CD14-positive monocyte (primary cell): ENCODE data around the gene DHRS2. TPM values are rescaled to one million over a fixed set of nuclear protein-coding genes. Genes with fewer than 3 reads are reported as not detected.

Experiments
- DNase-seq, 3 donors: peaks; one replicate each; pipeline ENCODE4 v3.0.0-alpha.2; 2011 to 2022
- H2AFZ ChIP-seq: 2 replicates; pipeline ENCODE4 v1.6.0; 2012; ENCODE audit warnings: mild to moderate bottlenecking, low read depth, low read length, inconsistent platforms; ENCODE audit not compliant: insufficient read depth, poor library complexity, severe bottlenecking
- H3K27ac ChIP-seq, 2 donors: 1 replicate in 1 of 2; 2 replicates in 1 of 2; pipeline ENCODE4 v1.5.1; 2012 to 2013; ENCODE audit warnings: low read length in 2 of 2, control low read depth in 1 of 2, inconsistent platforms in 1 of 2, low read depth in 1 of 2, mild to moderate bottlenecking in 1 of 2
- H3K27me3 ChIP-seq, 2 donors: one replicate each; pipeline versions ENCODE4 v1.6.0 to v1.6.1; 2011 to 2013; ENCODE audit warnings: low read length in 2 of 2; ENCODE audit not compliant: control insufficient read depth in 2 of 2, insufficient read depth in 2 of 2
- H3K36me3 ChIP-seq, 2 donors: replicated peaks in 1 of 2; 1 replicate in 1 of 2; 2 replicates in 1 of 2; pipeline versions ENCODE4 v1.5.1 to v1.6.1; 2012 to 2013; ENCODE audit warnings: low read length in 2 of 2, control low read depth in 1 of 2, inconsistent platforms in 1 of 2, mild to moderate bottlenecking in 1 of 2; ENCODE audit not compliant: insufficient read depth in 2 of 2, control insufficient read depth in 1 of 2
- H3K4me1 ChIP-seq, 2 donors: 1 replicate in 1 of 2; 2 replicates in 1 of 2; pipeline versions ENCODE4 v1.5.1 to v1.6.1; 2012 to 2013; ENCODE audit warnings: low read length in 2 of 2, control low read depth in 1 of 2, inconsistent platforms in 1 of 2, mild to moderate bottlenecking in 1 of 2, moderate library complexity in 1 of 2; ENCODE audit not compliant: insufficient read depth in 2 of 2, control insufficient read depth in 1 of 2
- H3K4me2 ChIP-seq: replicated peaks from 2 replicates; pipeline ENCODE3; 2012; ENCODE audit warnings: low read length, moderate library complexity, mild to moderate bottlenecking; ENCODE audit not compliant: poor library complexity, severe bottlenecking; ENCODE audit errors: extremely low read depth
- H3K4me3 ChIP-seq, 3 experiments: fragments of 200-600 bp in 1 of 3; sonication (generic) in 1 of 3; replicated peaks in 1 of 3; 1 replicate in 2 of 3; 2 replicates in 1 of 3; pipeline ENCODE4 v1.5.1; 2011 to 2013; ENCODE audit warnings: low read length in 3 of 3, mild to moderate bottlenecking in 3 of 3, control low read depth in 2 of 3, low read depth in 2 of 3, inconsistent platforms in 1 of 3, moderate library complexity in 1 of 3
- H3K79me2 ChIP-seq: 2 replicates; pipeline ENCODE4 v1.6.0; 2012; ENCODE audit warnings: mild to moderate bottlenecking, control low read depth, inconsistent platforms, low read length, moderate library complexity; ENCODE audit not compliant: insufficient read depth
- H3K9ac ChIP-seq: 2 replicates; pipeline ENCODE4 v1.6.0; 2017; ENCODE audit warnings: low read length, mild to moderate bottlenecking; ENCODE audit not compliant: insufficient read depth, poor library complexity, severe bottlenecking
- H3K9me3 ChIP-seq, 2 donors: replicated peaks in 1 of 2; 1 replicate in 1 of 2; 2 replicates in 1 of 2; pipeline versions ENCODE4 v1.5.1 to v1.6.1; 2012 to 2013; ENCODE audit warnings: low read length in 2 of 2, control low read depth in 1 of 2; ENCODE audit not compliant: control insufficient read depth in 1 of 2, insufficient read depth in 1 of 2
- H4K20me1 ChIP-seq: 2 replicates; pipeline ENCODE4 v1.6.0; 2012; ENCODE audit warnings: mild to moderate bottlenecking, low read length, control low read depth, moderate library complexity; ENCODE audit not compliant: insufficient read depth
- H3K27ac Mint-ChIP-seq, 7 donors: one replicate each; pipeline ENCODE4 v1.8.0; 2020; ENCODE audit warnings: mild to moderate bottlenecking in 7 of 7, mixed read lengths in 7 of 7, moderate library complexity in 6 of 7, inconsistent platforms in 2 of 7
- H3K27me3 Mint-ChIP-seq, 3 donors: one replicate each; pipeline ENCODE4 v1.8.0; 2021 to 2022; ENCODE audit warnings: low read depth in 3 of 3, mild to moderate bottlenecking in 3 of 3, mixed read lengths in 3 of 3, moderate library complexity in 3 of 3, inconsistent platforms in 1 of 3
- H3K36me3 Mint-ChIP-seq, 2 donors: one replicate each; pipeline ENCODE4 v1.8.0; 2020; ENCODE audit warnings: mixed read lengths in 2 of 2, inconsistent platforms in 1 of 2, mild to moderate bottlenecking in 1 of 2
- H3K4me1 Mint-ChIP-seq: one replicate; pipeline ENCODE4 v1.8.0; 2020; ENCODE audit warnings: mild to moderate bottlenecking, mixed read lengths
- H3K4me3 Mint-ChIP-seq, 2 donors: one replicate each; pipeline ENCODE4 v1.8.0; 2020; ENCODE audit warnings: mild to moderate bottlenecking in 2 of 2, mixed read lengths in 2 of 2, moderate library complexity in 1 of 2
- H3K9me3 Mint-ChIP-seq, 7 donors: one replicate each; pipeline ENCODE4 v1.8.0; 2020 to 2022; ENCODE audit warnings: mixed read lengths in 7 of 7, mild to moderate bottlenecking in 6 of 7, moderate library complexity in 6 of 7, inconsistent platforms in 2 of 7
- CTCF ChIP-seq: fragments of 200-600 bp; IDR thresholded peaks from one replicate; pipeline ENCODE4 v1.8.0; 2022; ENCODE audit warnings: antibody characterized with exemption, mild to moderate bottlenecking
- WGBS: methylation state at CpG from one replicate; pipeline ENCODE4 v1.1.5; 2013; ENCODE audit warnings: missing lambda C conversion rate; ENCODE audit not compliant: insufficient coverage; 5-methylcytosine and 5-hydroxymethylcytosine counted together
- intact Hi-C, 2 donors: fragments of 100-400 bp; cut with micrococcal nuclease; formaldehyde crosslinking; loops; one replicate each; pipeline versions ENCODE4 v1.15.0 to v1.15.1; 2023
- polyA plus RNA-seq, 3 donors: library from polyadenylated mRNA; depleted of rRNA in 1 of 3; unstranded in 2 of 3; stranded (reverse) in 1 of 3; fragments of 300-500 nt in 2 of 3; fragments of >200 nt in 1 of 3; fragmentation: Illumina TruSeq in 2 of 3; gene quantifications; 1 replicate in 2 of 3; 2 replicates in 1 of 3; pipeline ENCODE4 v1.2.3, GENCODE V29; 2012 to 2021

DHRS2 gene
- polyA plus RNA-seq, 3 donors = not detected

GRCh38 chr14:23601424-23601823 is 34.7 kb upstream of the DHRS2 start:
- Histone ChIP-seq H3K36me3 (no peaks in the 10 kb centered on the region), H3K4me3 (no peak overlapping the region), H3K27me3 (no peaks in the 10 kb centered on the region), H3K9ac (no peak overlapping the region), H3K4me2 (no peak overlapping the region), H4K20me1 (no peaks in the 10 kb centered on the region), H3K79me2 (no peaks in the 10 kb centered on the region), H3K27ac (no peak overlapping the region), H2AFZ (no peak overlapping the region), H3K4me1 (no peaks in the 10 kb centered on the region), H3K9me3 (no peaks in the 10 kb centered on the region)
- Mint-ChIP-seq H3K27me3 (peaks cover 1 to 5% (median 2%) of the 10 kb centered on the region in 3 donors), H3K9me3 (peaks cover 0 to 9% (median 0%) of the 10 kb centered on the region in 7 donors), H3K4me1 (no peaks in the 10 kb centered on the region), H3K36me3 (no peaks in the 10 kb centered on the region), H3K4me3 (no peak overlapping the region), H3K27ac (no peak overlapping the region)
- TF ChIP-seq CTCF = no peak
- intact Hi-C loops = no loop called here
- DNase-seq = no peak

GRCh38 chr14:23601845-23602180 is 34.4 kb upstream of the DHRS2 start:
- H3K27ac Mint-ChIP-seq = no peak overlapping the region
- H3K9me3 Mint-ChIP-seq = peaks cover 0 to 9% (median 0%) of the 10 kb centered on the region in 7 donors
- DNase-seq = no peak
- Histone ChIP-seq H3K27ac (no peak overlapping the region), H3K4me2 (no peak overlapping the region), H3K4me1 (no peaks in the 10 kb centered on the region), H3K27me3 (no peaks in the 10 kb centered on the region), H3K9ac (no peak overlapping the region), H3K79me2 (no peaks in the 10 kb centered on the region), H3K9me3 (no peaks in the 10 kb centered on the region), H2AFZ (no peak overlapping the region), H4K20me1 (no peaks in the 10 kb centered on the region), H3K36me3 (no peaks in the 10 kb centered on the region), H3K4me3 (no peak overlapping the region)
- TF ChIP-seq CTCF = no peak
- intact Hi-C loops = no loop called here
- H3K4me3 Mint-ChIP-seq = no peak overlapping the region
- no peaks in the 10 kb centered on the region for H3K36me3 Mint-ChIP-seq
- WGBS = 80% methylated on average over 1 of the region's 1 CpG
- no peaks in the 10 kb centered on the region for H3K4me1 Mint-ChIP-seq
- peaks cover 1 to 5% (median 2%) of the 10 kb centered on the region in 3 donors for H3K27me3 Mint-ChIP-seq
